Measurements from ENCODE around the gene ATP2A1.

DNA sequence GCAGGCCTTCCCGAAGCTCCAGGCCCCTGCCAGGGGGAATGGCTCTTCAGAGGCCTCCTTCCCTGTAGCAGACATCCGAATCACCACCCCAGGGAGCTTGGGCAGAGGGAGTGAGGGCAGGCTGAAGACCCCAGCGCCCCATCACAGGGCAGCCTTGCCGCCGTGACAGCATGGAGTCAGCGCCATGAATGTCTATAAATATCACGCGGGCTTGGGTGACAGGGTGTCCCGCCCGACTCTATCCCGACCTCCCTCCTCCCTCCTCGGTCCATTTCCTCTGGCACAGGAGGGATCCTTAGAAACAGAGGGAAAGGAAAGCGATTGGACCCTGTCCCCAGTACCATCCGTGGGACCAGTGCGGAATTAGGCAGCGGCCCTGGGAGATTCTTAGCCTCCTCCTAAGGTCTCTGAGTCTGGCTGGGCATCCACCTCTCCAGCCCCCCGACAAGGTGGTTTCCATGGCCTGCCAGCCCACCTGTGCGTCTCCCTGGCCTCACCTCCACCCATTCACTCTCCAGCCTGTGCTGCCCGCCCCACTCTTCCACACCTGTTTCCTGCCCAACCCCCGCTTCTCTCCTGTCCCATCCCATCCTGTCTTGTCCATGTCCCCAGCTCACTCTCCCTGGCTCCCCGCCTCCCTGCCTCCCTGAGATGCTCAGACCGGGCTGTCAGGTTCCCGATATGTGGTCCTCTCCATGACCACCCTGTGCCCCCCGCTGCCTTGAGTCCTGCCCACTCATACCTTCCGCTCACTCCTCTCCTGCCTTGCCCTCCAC is 5.1 kb downstream of the ATP2A1 start:
- TF ChIP-seq, protein P1, sequence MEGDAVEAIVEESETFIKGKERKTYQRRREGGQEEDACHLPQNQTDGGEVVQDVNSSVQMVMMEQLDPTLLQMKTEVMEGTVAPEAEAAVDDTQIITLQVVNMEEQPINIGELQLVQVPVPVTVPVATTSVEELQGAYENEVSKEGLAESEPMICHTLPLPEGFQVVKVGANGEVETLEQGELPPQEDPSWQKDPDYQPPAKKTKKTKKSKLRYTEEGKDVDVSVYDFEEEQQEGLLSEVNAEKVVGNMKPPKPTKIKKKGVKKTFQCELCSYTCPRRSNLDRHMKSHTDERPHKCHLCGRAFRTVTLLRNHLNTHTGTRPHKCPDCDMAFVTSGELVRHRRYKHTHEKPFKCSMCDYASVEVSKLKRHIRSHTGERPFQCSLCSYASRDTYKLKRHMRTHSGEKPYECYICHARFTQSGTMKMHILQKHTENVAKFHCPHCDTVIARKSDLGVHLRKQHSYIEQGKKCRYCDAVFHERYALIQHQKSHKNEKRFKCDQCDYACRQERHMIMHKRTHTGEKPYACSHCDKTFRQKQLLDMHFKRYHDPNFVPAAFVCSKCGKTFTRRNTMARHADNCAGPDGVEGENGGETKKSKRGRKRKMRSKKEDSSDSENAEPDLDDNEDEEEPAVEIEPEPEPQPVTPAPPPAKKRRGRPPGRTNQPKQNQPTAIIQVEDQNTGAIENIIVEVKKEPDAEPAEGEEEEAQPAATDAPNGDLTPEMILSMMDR (optimal IDR thresholded peaks at IDR 0.05 in 1 of 3, IDR thresholded peaks at IDR 0.05 in 1 of 3, conservative IDR thresholded peaks at IDR 0.05 in 1 of 3; ENCODE audit: extremely low read depth in 1 of 3, insufficient read depth in 2 of 3, low read length in 3 of 3), result no peak
- TF ChIP-seq EZH2 (IDR thresholded peaks at IDR 0.05; ENCODE audit: low read length), result no peak
